ENCODE measurements around the gene TULP1.
"Not testable (repeated sequence)": the region's sequence is repeated elsewhere in the genome, so short reads cannot be mapped to it uniquely, and the experiment has no call there.

The TULP1 gene

DNA sequence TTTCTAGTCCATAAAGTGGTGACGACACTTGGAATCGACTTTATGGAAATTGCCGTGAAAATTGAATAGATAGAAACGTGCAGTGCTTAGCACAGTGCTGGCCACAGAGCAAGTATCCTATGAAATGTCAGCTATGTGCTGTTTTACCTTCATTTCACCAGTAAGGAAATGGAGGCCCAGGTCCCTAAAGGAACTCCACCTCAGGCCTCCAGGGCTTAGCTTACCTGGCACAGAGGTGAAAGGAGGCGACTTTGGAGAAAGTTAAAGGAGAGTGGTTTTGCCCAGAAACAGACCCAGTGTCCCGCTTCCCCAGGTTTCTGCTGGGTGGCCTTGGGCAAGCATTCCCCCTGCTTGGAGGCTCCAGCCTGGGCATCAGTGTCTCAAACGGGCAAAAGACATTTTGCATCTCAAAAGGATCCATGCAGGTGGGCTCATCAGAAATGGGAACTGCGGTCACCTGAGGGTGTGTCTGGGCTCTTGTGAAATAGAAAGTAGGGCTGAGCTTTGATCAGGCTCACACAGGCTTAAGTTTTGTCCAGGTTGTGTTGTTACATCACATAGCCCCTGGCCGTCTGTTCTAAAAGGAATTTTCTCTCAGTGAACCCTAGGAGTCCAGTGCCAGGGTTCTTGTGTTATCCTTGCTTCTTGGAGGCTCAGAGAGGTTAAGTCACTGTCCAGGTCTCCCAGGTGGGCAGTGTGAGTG, 6.8 kb upstream of the TULP1 start:
- DNase-seq = no peak

DNA sequence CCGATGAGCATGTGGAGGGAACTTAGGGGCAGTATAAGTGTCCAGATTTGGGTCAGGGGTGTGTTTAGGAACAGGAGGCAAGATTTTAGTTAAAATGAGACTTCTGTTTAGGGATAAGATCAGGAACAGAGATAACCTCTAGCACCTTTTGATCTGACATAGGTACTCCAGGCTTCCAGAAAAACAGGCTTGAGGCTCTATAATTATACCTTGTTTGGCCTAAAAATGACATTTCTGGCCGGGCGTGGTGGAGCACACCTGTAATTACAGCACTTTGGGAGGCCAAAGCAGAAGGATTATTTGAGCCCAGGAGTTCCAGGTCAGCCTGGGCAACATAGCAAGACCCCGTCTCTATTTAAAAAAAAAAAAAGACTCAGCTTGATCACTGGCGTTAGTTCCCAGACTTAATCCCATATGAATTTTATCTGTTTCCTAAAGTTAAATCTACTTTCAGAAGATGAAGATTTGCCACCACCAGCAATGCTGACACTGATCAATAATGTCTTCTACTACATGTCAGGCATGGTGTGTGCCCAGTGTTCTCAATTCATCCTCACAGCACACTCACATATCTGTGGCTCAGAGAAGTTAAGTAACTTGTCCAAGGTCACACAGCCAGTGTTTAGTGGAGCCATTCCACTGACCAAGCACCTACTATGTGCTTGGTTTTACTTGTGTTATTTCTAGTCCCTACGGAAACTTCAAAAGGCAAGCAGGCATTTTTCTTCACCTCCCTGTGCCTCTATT, 6.0 kb upstream of the TULP1 start:
- no peak for DNase-seq

DNA sequence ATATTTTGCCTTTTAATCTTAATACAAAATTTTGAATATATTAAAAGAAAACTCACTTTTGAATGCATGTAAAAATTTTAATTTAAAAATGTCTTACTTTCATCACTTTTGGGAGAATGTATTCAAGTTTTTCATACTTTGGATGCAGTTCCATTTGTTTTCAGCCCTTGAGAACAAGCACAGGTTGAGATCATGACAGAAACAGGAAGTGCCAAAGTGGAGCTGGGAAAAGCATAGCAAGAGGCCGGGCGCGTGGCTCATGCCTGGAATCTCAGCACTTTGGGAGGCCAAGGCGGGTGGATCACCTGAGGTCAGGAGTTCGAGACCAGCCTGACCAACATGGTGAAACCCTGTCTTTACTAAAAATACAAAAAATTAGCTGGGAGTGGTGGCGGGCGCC, 5.3 kb upstream of the TULP1 start:
- not testable (repeated sequence) for DNase-seq

DNA sequence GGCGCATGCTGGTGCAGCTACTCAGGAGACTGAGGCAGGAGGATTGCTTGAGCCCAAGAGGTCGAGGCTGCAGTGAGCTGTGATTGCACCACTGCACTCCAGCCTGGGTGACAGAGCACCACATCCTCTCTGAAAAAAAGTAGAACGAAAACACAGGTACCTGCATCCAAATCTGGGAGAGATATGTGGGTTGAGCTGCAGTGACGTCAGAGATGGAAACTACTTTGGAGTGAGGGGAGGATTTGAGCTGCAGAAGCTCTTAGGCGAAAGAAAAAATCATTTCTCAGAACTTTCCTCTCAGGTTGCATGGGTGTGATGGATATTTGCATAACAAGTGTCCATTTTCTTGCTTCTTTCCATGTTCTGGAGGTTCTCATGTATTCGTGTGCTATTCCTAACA, 4.0 kb upstream of the TULP1 start:
- DNase-seq = no peak

DNA sequence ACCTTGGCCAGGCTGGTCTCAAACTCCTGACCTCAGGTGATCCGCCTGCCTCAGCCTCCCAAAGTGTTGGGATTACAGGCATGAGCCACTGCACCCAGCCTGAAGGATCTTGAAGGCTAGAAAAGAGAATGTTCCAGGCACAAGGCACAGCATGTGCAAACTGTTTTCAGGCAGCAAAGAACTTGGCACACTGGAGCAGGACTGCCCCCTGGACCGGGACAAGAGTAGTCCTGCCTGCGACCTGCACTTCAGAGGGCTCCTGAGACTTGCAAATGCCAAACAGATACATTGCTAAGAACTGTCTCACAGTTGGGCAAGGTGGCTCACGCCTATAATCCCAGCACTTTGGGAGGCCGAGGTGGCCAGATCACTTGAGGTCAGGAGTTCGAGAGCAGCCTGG, 3.2 kb upstream of the TULP1 start:
- DNase-seq = not testable (repeated sequence)

DNA sequence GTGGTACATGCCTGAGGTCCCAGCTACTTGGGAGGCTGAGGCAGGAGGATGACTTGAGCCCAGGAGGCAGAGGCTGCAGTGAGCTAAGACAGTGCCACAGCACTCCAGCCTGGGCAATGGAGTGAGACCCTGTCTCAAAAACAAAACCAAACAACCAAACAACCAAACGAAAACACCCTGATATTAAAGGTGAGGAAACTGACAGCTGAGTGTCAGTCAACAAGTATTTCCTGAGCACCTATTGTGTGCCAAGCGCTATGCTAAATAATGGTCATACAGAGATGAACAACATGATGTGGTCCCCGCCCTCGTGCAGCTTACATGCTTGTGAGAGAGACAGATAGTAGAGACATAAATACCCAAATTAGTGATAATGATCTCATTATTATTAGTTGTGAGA, 1.9 kb upstream of the TULP1 start:
- DNase-seq = no peak

DNA sequence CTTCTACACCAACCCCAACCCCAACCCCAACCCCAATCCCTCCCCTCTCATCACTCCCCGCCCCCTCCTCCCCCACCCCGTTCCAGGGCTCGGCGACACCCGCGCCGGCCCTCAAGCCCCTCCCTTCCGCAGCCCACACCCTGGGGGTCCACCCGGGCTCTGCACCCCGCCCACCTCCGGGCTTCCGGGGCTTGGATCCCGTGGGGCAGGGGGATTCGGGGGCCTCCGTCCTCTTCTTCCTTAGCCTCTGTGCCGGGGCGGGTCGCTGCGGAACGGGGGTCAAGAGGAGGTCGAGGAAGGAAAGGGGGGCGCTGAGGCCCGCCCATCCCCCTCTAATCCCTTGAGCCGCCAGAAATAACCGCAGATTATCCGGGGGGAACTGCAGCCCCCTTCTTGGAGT, 690 bp downstream of the TULP1 start:
- DNase-seq = no peak

DNA sequence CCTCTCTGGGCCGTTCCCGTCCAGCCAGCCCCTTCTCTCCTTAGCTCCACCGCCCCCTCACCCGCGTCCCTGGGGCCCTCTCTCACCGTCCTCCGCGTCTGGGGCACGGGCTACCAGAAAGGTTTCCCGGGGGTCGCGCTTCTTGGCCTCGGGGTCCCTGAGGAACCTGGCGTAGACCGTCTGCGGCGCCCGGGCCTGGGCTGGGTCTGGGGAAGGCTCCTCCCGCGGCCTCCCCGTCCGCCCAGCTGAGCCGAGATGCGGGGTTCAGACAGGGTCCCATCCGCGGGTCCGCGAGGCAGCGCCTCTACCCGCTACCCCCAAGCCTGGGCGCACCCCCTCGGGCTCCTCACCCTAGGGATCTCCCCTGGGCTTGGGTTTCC, 1.1 kb downstream of the TULP1 start:
- no peak for DNase-seq

DNA sequence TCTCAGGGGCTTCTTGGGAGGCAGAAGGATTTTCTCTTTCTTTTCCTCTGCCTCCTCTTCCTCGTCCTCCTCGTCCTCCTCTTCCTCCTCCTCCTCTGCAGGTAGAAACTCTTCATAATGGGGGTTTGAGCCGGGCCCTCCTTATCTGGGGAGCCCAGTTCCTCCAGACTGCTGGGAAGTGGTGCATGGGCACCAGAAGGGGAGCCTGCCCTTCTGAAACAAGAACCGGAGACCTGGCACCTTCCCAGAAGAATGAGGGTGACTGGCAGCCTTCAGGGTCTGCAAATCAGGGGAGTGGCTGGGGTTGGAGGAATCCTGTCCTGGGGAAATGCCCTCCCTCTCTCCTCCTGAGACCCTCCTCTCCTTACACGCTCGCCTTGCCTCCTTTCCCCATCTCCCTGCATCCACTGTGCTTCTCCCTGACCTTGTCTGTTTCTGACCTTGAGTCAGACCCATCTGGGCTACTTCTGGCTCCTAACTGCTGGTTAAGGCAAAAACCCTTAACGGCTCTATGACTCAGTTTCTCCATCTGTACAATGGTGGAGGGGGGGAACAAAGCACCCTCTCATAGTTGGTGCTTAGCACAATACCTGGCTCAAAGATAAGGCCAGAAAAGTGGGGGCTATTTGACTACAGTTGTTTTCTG, 1.7 kb downstream of the TULP1 start:
- no peak for DNase-seq

DNA sequence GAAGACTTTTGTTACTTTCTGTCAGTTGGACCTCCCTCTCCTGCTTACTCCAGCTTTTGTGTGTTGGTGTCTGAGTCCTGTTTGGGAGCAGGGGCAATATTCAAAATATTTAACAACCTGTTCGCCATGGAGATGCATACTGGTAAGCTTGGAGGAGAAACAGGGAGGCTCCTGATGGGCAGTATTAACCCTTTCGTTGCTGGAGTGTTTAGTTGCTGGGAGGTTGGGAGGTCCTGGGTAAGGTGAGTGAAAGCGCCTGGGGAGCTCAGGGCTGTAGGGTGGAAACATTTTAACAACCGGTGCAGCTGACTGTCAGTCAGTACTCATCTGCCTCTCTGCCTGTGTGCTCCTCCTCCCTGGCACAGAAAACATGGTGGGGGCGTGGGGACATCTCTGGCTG, 4.2 kb downstream of the TULP1 start:
- no peak for DNase-seq

DNA sequence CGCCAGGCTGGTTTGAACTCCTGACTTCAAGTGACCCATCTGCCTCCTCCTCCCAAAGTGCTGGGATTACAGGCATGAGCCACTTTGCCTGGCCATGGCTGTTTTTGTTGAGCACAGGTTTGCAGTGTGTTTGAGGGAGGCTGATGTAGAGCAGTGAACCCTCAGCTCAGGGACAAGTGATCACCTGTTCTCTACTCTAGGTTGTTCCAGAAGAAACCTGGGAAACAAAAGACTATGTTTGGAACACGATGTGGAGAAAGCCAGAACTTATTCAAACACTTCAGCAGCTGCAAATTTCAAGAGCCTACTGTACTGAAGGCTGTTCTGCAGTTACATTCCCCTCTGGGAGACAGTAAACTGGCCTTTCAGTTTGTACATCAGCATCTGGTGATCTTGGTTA, 4.7 kb downstream of the TULP1 start:
- DNase-seq = no peak

DNA sequence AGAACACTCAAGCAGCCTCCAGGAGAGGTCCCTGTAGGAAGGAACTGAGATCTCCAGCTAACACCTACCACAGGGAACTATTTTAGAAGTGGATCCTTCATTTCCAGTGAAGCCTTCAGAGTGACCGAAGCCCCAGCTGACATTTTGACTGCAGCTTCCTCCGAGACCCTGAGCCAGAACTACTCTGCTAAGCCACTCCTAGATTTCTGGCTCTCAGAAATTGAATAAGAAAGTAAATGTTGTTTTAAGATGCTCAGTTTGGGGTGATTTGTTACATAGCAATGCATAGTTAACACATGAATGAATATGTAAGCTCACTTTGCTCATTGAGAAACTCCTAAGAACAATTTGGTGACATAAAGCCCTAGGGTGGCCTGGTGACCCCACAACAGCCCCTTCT, 5.5 kb downstream of the TULP1 start:
- DNase-seq = no peak

DNA sequence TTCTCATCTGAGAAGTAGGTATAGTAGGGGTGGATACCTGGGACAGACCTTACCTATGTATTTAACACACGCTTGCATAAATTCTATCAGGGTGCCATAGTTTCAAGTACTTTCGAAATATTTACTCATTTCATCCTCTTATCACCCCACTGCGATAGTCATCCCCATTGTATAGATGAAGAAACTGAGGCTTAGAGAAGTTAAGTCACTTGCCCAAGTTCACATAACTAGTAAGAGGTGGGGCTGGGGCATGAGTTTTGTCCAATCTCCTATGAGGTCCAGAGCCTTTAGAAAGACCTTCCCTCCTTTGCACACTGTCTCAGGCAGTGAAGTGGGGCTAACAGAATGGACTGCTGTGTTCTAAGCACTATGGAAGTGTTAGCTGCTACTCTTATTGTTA, 6.2 kb downstream of the TULP1 start:
- no peak for DNase-seq

DNA sequence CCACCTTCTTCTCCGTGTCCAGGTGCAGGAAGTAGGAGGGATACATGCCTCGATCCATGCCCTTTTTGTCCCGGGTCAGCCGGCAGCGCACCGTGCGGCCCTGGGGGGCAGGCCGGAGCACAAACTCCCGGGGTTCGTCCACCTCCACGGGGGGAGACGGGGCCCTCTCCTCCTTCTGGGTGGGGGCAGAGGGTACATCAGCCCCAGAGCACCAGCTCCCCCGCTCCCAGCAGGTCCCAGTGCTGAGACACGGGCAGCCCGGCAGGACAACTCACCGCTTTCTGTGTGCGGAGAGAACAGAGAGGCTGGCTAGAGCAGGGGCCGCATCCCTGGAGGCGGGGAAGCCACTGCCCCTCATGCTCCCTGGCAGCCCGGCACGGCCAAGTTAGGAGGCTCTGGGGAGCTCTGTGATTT, 6.7 kb downstream of the TULP1 start:
- DNase-seq = no peak

DNA sequence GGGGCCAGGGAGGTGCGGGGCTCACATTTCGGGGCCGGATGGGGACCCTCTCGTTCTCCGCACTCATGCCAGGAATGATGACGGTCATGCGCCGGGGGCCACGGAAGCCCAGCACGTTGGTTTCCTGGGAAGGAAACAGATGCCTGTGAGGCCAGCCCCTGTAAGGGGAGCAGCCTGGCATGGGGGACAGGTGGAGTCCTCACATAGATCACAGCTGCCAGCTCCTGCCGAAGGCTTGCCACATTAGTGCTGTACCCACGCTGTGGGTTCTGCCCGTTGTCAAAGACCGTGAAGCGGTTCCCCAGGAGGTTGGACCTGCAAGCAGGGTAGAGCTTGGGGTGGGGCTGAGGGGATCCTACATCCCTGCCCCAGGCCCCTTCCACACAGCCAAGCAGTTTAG, 9.2 kb downstream of the TULP1 start:
- DNase-seq = no peak

DNA sequence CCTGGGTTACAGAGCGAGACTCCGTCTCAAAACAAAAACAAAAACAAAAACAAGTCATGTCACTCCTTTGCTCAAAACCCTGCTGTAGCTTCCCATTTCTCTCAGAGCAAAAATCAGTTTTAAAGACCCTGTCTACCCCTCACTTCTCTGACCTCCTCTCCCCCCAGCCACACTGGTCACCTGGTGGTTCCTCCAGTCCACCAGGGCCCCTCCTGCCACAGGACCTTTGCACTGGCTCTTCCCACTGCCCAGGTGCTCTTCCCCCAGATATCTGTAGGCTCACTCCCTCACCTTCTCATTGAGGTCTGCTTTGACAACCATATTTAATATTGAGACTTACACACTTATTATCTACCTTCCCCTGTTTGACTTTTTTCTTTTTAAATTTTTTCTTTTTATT, 10.9 kb downstream of the TULP1 start:
- DNase-seq = no peak

DNA sequence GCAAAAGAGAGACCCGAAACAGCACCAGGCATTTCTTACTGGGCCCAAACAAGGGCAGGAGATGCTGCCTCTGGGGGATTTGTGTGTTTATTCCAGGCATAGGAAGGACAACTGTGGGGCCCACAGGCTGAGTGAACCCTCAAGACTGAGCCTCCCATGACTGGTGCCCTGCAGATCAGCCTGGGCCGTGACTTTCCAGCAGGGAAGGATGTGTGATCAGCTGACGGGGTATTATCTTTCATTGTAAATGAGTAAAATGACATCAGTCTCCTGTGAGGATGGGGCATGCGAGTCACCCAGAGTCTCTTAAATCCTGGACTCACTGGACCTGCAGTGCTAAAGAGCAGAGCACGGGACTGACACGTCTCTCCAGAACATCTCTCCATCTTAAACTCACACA, 11.9 kb downstream of the TULP1 start:
- no peak for DNase-seq

DNA sequence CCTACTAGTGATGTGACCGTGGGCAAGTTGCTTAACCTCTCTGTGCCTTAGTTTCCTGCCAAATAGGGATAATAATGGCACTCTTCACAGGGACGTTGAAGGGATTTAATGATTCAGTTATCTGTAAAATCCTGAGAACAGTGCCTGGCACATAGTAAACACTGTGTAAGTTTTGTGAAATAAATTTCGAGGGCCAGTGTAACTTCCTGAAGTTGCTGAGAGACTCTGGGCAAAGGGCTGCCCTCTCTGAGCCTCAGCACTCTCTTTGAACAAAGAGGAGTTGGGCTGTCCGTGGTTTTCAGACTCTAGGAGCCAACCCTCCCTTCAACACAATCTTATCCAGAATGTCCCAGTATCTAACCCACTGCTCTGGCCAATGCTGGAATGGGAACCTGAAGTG, 13.3 kb downstream of the TULP1 start:
- no peak for DNase-seq

DNA sequence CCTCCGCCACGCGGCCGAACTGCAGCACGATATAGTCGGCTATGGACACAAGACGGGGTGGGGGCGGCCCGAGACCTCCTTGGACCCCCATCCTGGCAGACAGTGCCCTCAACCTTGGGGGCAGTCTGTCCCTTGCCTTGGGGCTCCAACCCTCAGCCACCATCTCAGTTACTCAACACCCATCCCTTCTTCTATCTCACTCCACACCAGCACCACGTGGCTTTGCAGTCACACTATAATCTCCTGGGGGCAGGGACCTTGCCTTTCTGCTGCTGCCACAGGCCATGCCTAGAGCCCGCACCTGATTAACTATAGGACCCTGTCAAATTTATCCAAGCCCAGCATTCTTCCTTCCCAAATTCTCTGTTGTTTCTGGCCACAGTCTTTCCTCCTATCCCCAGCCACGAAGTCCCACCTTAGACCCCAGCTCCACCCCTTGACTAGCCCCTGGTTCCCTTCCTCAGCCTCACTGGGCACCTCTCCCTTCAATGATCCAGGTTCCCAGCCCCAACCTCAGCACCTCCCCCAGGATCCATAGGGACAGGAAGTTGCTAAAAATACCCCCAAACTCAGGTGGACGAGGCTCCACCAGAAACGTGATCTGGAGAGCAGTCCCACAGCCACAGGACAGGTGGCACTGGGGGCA, 14.2 kb downstream of the TULP1 start:
- DNase-seq = no peak

DNA sequence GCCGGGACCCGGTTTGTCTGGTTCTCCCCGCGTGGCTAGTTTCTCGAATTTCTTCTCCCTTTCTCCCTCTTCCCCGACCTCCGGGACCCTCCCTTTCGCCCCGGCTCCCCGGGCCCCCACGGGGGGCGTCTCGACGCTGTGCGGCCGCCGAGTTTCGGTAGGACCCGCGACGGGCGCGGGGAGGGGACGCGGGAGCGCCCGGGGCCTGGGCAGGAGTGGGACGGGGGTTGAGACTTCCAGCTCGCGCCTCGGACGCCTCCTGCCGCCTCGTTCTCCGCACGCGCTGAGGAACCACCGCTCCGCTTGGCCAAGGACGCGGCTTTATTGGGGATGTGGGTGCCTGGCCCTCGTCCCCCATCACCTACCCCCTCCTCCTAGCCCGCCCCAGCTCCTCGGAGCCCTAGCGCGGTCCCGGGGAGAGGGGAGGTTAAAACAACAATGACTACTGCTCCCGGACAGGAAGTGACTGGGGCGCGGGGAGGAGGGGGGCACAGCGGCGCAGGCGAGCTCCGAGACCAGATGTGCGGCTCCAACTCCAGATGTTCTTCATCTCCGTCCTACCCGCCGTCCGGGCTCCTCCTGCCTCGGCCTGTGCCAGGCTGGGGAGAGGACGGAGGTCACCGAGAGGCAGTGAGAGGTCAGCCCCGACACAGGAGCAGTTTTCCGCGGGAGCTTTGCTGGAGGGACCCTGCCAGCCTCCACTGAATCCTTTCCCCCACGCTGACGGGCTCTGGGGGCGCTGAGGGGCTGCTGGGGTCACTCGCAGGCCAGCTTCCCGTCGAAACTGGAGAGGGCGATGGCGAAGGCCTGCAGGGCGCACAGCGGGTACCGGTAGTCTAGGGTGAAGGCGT, 14.9 kb downstream of the TULP1 start:
- no peak for DNase-seq

DNA sequence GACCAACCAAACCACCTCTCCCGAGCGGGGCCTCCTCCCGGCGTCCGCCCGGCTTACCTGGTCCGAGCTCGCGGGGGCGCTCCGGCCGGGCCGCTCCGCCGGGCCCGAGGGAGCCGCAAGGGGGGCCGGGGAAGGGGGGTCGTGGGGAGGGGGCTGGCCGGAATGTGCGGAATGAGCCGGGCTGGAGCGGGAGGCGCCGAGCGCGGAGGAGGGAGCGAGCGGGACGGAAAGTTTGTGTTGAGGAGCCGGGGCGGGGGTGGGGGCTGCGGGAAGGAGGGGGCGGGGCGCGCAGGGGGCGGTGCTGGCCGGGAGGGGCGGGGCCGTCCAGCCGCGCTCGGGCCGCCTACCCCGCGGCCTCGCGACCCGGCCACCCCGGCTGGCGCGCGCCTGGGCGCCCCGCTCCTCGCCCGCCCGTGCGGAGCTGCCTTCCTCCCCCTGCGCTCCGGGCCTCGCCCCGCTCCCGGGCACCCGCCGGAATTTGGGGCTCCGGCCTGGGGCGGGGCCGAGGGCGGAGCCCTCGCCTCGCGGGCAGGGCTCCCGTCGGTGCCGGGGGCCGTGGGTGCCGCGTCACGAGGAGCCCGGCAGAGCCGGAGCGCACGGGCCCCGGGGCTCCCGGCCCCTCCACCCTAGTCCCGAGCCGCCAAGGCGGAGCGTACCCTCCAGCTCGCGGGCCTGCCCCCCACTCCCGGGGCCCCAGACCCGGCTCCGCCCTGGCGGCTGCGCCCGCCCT, 15.7 kb downstream of the TULP1 start, which contains the start of gene TEAD3:
Gene TEAD3 (minus strand): TSS at position 239 of the 730 bp plus-strand sequence.
- no peak for DNase-seq
